Measurements from ENCODE around the gene TREM1. TPM values are rescaled to one million over a fixed set of nuclear protein-coding genes. Genes with fewer than 3 reads are reported as not detected.
"Not testable (repeated sequence)": the region's sequence is repeated elsewhere in the genome, so short reads cannot be mapped to it uniquely, and the experiment has no call there.

The TREM1 gene
- total and polyA plus RNA-seq, 7 donors = 0.36 to 6.0 (median 1.8) TPM

DNA sequence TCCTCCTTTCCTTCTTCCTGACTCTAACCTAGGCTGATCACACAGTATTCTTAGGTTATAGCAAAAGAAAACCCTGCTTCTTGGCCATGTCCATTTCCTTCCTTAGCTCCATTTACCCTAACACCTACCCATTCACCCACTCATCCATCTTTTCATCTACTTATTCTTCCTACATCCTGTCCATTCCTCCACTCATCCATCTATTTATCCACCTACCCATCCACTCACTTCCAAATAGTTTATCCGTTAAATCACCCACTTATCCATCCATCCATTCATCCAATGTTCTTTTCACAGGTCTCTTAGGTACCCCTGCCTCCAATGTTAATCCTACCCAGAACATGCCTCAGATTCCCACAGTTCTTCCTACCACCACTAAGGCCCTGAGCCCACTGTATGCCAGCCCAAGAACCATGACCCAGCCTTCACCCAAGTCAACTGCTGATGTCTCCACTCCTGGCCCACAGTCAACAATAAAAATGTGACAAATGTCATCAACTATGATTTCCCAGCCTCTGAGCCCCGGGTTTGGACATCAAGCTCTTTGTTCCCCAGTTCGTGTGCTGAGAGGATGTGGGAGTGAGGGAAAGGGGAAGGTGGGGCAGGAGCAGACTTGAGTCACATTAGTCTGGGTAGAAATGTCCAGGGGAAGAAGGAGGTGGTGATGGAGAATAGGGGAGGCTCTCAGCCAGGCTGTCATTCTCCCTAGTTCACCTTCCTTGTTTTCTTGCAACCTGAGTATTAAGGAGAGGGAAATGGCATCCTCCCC, 33.9 kb downstream of the TREM1 start:
- Histone ChIP-seq H3K9me3 (no peaks in the 10 kb centered on the region), H3K27me3 (no peaks in the 10 kb centered on the region), H3K27ac (no peak overlapping the region), H3K36me3 (no peaks in the 10 kb centered on the region), H3K4me3 (no peak overlapping the region), H3K4me1 (peaks cover 0 to 18% (median 15%) of the 10 kb centered on the region in 4 donors)
- WGBS, 2 donors = 63 to 76% methylated on average over 3 of the region's 3 CpGs
- TF ChIP-seq, protein P1, sequence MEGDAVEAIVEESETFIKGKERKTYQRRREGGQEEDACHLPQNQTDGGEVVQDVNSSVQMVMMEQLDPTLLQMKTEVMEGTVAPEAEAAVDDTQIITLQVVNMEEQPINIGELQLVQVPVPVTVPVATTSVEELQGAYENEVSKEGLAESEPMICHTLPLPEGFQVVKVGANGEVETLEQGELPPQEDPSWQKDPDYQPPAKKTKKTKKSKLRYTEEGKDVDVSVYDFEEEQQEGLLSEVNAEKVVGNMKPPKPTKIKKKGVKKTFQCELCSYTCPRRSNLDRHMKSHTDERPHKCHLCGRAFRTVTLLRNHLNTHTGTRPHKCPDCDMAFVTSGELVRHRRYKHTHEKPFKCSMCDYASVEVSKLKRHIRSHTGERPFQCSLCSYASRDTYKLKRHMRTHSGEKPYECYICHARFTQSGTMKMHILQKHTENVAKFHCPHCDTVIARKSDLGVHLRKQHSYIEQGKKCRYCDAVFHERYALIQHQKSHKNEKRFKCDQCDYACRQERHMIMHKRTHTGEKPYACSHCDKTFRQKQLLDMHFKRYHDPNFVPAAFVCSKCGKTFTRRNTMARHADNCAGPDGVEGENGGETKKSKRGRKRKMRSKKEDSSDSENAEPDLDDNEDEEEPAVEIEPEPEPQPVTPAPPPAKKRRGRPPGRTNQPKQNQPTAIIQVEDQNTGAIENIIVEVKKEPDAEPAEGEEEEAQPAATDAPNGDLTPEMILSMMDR (IDR thresholded peaks at IDR 0.05) = no peak
- TF ChIP-seq EP300 (IDR thresholded peaks at IDR 0.05) = no peak
- TF ChIP-seq POLR2A (IDR thresholded peaks at IDR 0.05) = no peak
- no peak for TF ChIP-seq POLR2AphosphoS5 (IDR thresholded peaks at IDR 0.05)
- intact Hi-C loops (cut with DNase I) = no loop called here
- DNase-seq = no peak

- 78 to 83% methylated on average over 7 of the region's 7 CpGs for WGBS, 2 donors
- no peak overlapping the region for H3K4me3 ChIP-seq
- H3K9me3 ChIP-seq = no peaks in the 10 kb centered on the region
- TF ChIP-seq POLR2A (IDR thresholded peaks at IDR 0.05) (no peak), EP300 (IDR thresholded peaks at IDR 0.05) (no peak), POLR2AphosphoS5 (IDR thresholded peaks at IDR 0.05) (no peak)
- TF ChIP-seq, protein P1 (IDR thresholded peaks at IDR 0.05) = no peak
- intact Hi-C loops (cut with DNase I) = no loop called here
- no peak overlapping the region for H3K27ac ChIP-seq
- no peaks in the 10 kb centered on the region for H3K27me3 ChIP-seq
- no peak for DNase-seq
- no peaks in the 10 kb centered on the region for H3K4me1 ChIP-seq
- H3K36me3 ChIP-seq = no peaks in the 10 kb centered on the region
Observed at GRCh38 chr6:41247882-41248705, 38.4 kb downstream of the TREM1 start.

- no peak overlapping the region for H3K27ac ChIP-seq
- no peaks in the 10 kb centered on the region for H3K36me3 ChIP-seq
- H3K4me3 ChIP-seq = no peak overlapping the region
- H3K27me3 ChIP-seq = no peaks in the 10 kb centered on the region
- DNase-seq = no peak
- H3K9me3 ChIP-seq = no peaks in the 10 kb centered on the region
- TF ChIP-seq, protein P1 (IDR thresholded peaks at IDR 0.05) = no peak
- TF ChIP-seq EP300 (IDR thresholded peaks at IDR 0.05) = no peak
- TF ChIP-seq POLR2A (IDR thresholded peaks at IDR 0.05) = no peak
- TF ChIP-seq POLR2AphosphoS5 (IDR thresholded peaks at IDR 0.05) = no peak
- no peaks in the 10 kb centered on the region for H3K4me1 ChIP-seq
- intact Hi-C loops (cut with DNase I) = no loop called here
- 69 to 73% methylated on average over 9 of the region's 9 CpGs for WGBS, 2 donors
Observed at GRCh38 chr6:41247288-41247865, 39.1 kb downstream of the TREM1 start.

- H3K9me3 ChIP-seq; H3K4me3 ChIP-seq; H3K27ac ChIP-seq; intact Hi-C loops (cut with DNase I); H3K36me3 ChIP-seq; H3K4me1 ChIP-seq; H3K27me3 ChIP-seq; DNase-seq: not testable (repeated sequence)
- 92% methylated on average over 4 of the region's 4 CpGs for WGBS, 2 donors
Observed at GRCh38 chr6:41246529-41246928, 40.0 kb downstream of the TREM1 start.

All from sigmoid colon (tissue), 7 donors.